Astrocyte of the spinal cord (primary cell): Measurements from ENCODE around the gene GCSAML.
"Not testable (repeated sequence)": the region's sequence is repeated elsewhere in the genome, so short reads cannot be mapped to it uniquely, and the experiment has no call there.

Source experiments
- DNase-seq: peaks from one replicate; pipeline ENCODE4 v3.0.0; 2011; ENCODE audit warnings: low read depth, low spot score
- H3K4me3 ChIP-seq: 2 replicates; pipeline ENCODE4 v1.5.1; 2011; ENCODE audit warnings: low read depth, mild to moderate bottlenecking, low read length, moderate library complexity
- in situ Hi-C: cut with HindIII; loops from 2 replicates; pipeline ENCODE4 v1.10.0; 2017; ENCODE audit warnings: low sequenced_read_pairs
- TF ChIP-seq, protein P1 (sequence below): IDR thresholded peaks from 2 replicates; pipeline ENCODE4 v1.5.1; 2012; ENCODE audit warnings: low read depth, mild to moderate bottlenecking, low read length, inconsistent platforms

The GCSAML gene

DNA sequence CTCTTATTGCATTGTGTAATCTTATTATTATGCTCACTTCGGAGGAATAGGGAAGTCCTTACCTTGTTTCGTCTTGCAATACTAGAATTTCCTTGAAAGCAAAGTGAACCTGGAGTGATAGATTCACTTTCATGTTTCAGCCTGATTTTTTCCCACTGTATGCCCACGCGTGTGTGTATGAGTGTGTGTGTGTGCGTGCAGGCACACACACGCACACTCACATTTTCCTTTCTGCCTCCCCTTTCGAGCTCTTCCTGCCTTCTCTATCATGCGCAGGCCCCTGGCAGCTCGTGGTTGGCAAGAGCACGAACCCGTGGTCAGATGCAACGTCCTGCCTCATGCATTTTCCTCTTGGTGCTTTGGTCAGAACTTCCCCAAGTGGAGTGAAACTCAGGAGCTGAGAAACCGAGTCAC lies at the start of gene GCSAML:
Gene GCSAML (plus strand): TSS at position 366 of the 414 bp plus-strand sequence. CDS start 58 bp downstream, outside the sequence.
- TF ChIP-seq, protein P1, sequence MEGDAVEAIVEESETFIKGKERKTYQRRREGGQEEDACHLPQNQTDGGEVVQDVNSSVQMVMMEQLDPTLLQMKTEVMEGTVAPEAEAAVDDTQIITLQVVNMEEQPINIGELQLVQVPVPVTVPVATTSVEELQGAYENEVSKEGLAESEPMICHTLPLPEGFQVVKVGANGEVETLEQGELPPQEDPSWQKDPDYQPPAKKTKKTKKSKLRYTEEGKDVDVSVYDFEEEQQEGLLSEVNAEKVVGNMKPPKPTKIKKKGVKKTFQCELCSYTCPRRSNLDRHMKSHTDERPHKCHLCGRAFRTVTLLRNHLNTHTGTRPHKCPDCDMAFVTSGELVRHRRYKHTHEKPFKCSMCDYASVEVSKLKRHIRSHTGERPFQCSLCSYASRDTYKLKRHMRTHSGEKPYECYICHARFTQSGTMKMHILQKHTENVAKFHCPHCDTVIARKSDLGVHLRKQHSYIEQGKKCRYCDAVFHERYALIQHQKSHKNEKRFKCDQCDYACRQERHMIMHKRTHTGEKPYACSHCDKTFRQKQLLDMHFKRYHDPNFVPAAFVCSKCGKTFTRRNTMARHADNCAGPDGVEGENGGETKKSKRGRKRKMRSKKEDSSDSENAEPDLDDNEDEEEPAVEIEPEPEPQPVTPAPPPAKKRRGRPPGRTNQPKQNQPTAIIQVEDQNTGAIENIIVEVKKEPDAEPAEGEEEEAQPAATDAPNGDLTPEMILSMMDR: no peak
- no peak within 1 kb of the TSS for H3K4me3 ChIP-seq
- in situ Hi-C loops: no loop called here
- DNase-seq: no peak

DNA sequence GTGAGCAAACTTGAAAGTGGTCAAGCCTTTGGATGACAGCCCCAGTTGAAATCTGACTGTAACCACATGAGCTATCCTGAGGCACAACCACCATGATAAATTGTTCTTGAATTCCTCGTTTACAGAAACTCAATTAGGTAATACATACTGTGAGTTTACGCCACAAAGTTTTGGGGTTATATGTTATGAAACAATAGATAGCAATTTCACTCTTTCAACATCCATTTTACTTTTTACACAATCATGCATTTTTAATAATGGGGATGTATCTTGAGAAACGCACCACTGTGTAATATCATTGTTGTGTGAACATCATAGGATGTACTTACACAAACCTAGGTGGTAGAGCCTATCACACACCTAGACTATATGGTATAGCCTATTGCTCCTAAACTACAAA lies 48.1 kb upstream of the GCSAML start:
- H3K4me3 ChIP-seq: no peak overlapping the region
- DNase-seq: no peak
- TF ChIP-seq, protein P1: no peak
- in situ Hi-C loops: no loop called here

DNA sequence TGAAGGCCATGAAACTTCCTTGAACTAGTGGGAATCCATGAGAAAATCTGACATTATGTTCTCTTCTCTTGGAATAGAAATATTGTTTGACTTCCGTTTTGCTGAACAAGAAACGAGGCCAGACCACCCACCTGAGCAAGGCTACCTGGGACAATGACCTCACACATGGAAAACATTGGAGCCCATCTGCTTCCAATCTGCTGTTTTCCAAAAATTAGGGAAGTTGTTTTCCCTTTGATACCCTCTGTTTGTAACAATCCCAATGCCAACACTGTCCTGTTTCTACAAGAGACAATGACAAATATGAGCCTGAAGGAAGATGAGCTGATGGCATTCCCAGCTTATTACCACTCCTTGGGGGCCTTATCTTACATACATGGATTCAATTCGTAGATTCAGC lies 42.1 kb upstream of the GCSAML start:
- no peak overlapping the region for H3K4me3 ChIP-seq
- in situ Hi-C loops: no loop called here
- no peak for DNase-seq
- TF ChIP-seq, protein P1: no peak

DNA sequence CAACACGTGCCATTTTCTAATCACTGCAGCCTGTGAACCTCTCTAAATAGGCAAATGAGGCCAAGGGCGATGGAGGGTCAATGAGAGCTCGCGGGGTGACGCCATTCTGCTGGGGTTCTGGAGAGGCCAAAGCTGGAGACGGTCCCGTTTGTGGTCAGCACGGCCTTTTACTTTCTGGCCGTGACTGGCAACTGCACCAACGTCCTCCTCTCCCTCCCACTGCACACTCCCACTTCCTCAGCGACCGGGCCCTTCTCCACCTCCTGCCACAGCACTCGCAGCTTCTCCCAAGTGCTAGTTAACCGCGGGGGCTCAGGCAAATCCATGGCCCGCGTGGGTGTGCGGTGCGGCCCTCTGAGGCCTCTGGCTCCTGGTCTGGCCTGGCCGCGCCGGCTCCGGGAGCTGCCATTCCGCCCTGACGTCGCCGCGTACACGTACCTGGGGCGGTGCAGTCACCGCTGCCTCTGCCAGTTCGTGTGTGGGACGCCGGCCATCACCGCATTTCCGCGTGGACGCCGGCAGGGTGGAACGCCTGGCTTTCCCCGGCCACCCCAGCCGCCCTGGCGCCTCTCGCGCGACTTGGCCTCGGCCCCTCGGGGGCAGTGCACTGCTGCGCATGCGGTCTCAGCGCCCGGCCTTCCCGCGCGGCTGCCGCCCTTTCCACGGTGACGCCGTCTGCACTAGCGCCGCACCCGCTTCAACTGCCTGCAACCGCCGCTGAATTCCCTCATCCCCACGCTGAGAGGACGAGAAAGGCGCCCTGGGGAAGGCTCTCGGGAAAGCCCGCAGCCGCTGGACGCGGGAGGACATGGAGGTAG lies 30.9 kb upstream of the GCSAML start:
- no peak overlapping the region for H3K4me3 ChIP-seq
- in situ Hi-C loops: no loop called here
- TF ChIP-seq, protein P1: no peak
- no peak for DNase-seq

DNA sequence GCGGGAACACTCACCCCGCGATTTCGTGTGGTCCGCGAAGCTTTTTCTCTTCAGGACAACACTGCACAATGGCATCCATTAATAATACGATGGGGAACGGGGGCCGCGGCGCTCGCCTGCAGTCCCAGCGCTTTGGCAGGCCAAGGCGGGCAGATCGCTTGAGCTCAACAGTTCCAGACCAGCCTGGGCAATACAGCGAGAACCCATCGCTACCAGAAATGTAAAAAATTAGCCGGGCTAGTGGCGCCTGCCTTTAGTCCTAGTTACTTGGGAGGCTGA lies 30.4 kb upstream of the GCSAML start:
- no peak for DNase-seq
- TF ChIP-seq, protein P1: no peak
- in situ Hi-C loops: no loop called here
- no peak overlapping the region for H3K4me3 ChIP-seq

DNA sequence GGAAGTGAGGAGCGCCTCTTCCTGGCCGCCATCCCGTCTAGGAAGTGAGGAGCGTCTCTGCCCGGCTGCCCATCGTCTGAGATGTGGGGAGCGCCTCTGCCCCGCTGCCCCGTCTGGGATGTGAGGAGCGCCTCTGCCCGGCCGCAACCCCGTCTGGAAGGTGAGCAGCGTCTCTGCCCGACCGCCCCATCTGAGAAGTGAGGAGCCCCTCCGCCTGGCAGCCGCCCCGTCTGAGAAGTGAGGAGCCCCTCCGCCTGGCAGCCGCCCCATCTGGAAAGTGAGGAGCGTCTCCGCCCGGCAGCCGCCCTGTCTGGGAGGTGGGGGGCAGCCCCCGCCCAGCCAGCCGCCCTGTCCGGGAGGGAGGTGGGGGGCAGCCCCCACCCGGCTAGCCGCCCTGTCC lies 27.0 kb upstream of the GCSAML start:
- DNase-seq, in situ Hi-C loops, H3K4me3 ChIP-seq: not testable (repeated sequence)

DNA sequence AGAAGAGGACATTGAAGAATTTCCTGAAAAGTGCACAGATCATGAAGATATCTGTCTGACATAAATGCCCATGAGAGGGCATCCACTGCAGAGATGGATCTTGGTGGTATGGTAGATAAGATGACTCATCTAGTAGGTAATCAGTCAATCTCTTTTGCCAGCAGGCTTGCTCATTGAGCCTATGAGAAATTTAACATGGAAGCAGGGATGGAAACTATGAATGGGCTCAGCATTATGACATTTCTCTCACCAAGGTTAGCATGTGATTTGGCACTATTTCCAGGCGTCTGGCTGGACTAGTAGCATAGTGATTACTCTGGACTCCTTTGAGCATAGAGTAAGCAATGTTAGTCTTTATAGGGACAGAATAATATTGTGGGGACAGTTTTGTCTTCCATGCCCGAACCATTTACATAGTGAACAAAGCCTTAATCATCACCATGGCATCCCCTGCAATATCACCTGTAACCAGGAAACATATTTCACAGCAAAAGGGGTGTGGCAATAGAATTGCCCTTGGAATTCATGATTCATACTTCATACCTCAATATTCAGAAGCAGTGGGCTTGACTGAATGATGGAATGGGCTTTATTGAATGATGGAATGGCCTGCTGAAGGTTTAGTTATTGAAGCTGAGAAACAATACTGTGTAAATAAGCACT lies 20.0 kb upstream of the GCSAML start:
- no peak overlapping the region for H3K4me3 ChIP-seq
- in situ Hi-C loops: no loop called here
- TF ChIP-seq, protein P1: no peak

More for the DNA sequence above, 20.0 kb upstream of the GCSAML start:
- DNase-seq: no peak
